Activated CD8-positive, alpha-beta memory T cell treated with anti-CD3 and anti-CD28 coated beads, Interleukin-2, amount 50 U/mL, for 24 hours (primary cell): ENCODE data around the gene COX4I1.

ENCODE experiments used
- DNase-seq: peaks from one replicate; pipeline ENCODE4 v3.0.0-alpha.2; 2020; ENCODE audit errors: extremely low read depth

Gene COX4I1

GRCh38 chr16:85767531-85767930 lies 32.0 kb upstream of the COX4I1 start:
- no peak for DNase-seq

GRCh38 chr16:85768199-85768598 lies 31.3 kb upstream of the COX4I1 start:
- DNase-seq = no peak

DNA sequence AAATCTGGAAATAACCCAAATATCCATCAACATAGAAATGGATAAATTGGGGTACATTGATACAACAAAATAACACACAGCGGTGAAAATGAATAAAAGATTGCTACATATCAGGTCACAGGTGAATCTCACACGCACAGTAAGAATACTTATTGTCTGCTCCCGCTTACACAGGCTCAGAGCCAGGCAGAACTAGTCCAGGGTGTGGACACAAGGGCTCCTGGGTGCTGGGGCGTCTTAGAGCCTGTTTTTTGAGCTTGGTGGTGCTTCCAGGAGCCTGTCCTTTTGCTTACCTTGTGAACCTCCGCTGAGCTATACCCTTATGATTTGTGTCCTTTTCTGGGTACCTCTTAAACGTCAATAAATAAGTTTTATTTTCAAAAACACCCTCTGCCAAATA lies 28.8 kb upstream of the COX4I1 start:
- DNase-seq = no peak

DNA sequence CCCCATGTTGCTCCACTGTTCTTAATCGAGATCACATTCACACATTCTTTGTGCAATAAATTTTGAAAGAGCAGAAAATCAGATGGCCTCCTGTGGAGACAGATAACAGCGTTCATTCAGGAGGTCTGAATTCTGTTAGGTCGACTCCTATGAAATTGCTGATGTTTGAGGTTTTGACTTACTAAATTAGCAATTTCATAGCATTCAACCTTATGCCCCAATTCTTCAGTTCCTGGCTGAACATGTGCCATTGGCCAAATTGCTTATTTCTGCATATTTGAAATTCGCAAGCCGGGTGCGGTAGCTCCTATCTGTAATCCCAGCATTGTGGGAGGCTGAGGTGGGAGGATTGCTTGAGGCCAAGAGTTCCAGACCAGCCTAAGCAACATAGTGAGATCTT lies 26.5 kb upstream of the COX4I1 start:
- no peak for DNase-seq

- DNase-seq = no peak
Measured at GRCh38 chr16:85774136-85774535, 25.4 kb upstream of the COX4I1 start.

DNA sequence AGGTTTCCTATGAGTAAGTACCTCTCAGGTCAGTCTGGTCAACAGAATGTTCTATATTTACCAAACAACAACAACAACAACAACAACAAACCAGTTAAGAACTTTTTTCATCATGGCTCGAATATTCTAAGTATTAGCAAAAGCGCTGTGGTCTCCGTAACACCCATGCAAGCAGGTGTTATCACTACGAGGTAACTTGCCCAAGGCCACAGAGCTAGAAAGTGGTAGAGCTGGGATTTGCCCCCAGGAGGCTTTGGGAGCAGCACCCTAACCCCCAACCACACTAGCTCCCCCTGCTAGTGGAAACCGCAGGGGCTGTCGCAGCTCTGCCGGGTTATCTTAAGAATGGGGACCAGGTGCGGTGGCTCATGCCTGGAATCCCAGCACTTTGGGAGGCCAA lies 24.7 kb upstream of the COX4I1 start:
- DNase-seq = no peak

- no peak for DNase-seq
Measured at GRCh38 chr16:85777583-85778310, 21.7 kb upstream of the COX4I1 start.

DNA sequence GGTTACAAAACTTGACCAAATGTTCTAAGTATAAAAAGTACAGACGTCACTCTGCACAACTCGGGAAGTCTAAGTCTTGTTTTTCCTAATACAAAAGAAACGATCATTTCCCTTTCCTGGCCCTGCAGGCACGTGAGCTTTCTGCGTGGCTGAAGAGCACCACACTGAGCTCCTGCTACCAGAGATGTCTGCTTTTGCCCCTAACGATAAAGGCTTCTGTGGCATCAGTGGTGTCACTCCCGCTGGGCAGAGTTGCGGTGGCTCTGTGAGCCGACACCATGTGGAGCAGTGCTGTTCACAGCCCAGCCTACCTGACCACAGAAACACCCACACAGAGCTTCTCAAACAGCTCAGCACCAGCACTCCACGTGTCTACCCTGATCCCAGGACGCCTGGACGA lies 20.6 kb upstream of the COX4I1 start:
- no peak for DNase-seq

DNA sequence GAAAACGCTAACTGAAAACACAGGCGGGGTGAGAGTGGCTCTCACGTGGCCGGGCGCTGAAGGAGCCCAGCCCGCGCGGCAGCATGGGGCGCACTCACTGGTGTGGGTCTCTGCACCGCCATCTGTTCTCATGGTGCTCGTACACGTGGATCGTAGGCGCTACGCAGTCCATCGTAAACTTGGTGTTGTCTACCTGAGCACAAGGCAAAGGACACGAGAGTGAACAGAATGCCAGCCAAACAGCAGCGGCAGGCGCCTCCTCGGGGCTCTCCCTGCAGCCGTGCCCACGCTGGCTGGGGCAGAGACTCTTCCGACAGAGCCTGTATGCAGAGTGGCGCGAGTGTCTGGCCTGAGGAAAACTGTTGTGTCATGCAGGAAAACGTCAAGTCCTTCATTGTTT lies 19.2 kb upstream of the COX4I1 start:
- no peak for DNase-seq

GRCh38 chr16:85781156-85781555 lies 18.3 kb upstream of the COX4I1 start:
- DNase-seq = no peak

- no peak for DNase-seq
Measured at GRCh38 chr16:85781695-85782370, 17.7 kb upstream of the COX4I1 start.

- no peak for DNase-seq
Measured at GRCh38 chr16:85782451-85782850, 17.0 kb upstream of the COX4I1 start.

DNA sequence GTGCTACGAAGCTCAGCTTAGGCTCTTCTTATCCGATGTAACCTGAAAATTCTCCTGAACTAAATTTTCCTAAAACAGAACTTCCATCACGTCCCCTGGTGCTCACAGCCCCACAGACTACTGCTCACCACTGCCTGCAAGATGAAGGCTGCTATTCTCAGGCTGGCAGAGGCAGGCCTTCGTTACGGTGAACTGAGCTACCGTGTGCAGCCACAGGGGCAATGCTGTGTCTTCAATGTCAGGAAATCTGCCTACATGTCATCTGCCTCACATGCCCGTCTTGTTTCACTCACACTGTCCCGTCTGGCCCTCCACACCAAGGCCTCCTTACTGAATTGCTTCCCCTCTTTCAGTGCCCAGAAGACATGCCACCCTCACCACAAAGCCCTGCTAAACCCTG lies 16.1 kb upstream of the COX4I1 start:
- no peak for DNase-seq

- DNase-seq = no peak
Measured at GRCh38 chr16:85784813-85785212, 14.7 kb upstream of the COX4I1 start.

DNA sequence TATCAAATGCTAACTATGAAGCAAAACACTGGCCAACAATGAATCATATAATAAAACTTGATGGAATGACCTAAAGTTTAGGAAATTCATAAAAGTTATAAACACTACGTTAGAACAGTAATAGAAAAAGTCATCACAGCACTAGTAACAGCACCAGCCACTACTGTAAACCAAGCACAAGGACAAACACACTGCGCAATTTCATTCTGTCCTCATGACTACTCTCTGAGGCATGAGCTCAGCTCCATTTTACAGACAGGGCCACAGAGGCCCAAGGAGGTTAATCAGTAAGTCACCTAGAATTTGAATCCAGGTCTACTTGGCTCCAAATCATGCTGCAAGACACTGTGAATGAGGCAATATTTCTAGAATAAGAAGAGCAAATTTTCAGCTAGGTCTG lies 13.6 kb upstream of the COX4I1 start:
- DNase-seq = no peak

- DNase-seq = no peak
Measured at GRCh38 chr16:85788819-85789218, 10.7 kb upstream of the COX4I1 start.

DNA sequence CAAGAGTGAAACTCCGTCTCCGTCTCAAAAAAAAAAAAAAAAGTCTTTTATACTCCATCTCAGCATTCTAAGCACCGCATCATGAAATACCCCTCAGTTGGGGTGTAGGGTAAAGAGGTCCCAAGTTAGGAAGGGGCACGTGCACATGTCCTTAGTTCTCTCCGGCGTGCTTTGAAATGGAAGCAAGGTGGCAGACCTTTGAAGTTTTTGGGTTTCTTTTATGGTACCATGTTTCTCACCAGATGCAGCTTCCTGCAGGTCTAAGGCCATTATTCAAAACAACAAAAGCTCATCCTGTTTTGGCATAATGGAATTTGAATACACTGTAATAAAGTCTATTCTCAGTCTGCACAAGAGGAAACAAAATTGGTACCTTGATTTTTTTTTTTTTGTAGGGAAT lies 9.7 kb upstream of the COX4I1 start:
- no peak for DNase-seq

GRCh38 chr16:85793662-85794298 lies 5.7 kb upstream of the COX4I1 start:
- no peak for DNase-seq

GRCh38 chr16:85794696-85795095 lies 4.8 kb upstream of the COX4I1 start:
- DNase-seq = no peak

DNA sequence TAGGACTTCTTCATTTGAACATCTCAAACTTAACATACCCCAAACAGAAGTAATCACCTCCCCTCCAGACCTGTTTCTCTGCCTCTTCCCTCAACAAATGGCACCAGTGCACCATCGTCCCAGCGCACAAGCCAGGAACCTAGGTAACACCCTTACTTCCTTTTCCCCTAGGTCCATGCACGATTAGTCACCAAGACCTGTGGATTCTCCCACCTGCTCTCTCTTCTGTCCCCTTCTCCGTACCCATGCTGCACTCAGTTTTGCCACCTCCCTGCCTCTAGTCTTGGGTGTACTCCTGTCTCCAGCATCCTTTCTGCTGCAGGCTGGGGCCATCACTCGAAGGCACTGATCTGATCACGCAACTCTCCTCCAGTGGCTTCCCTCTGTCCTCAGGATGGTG lies 3.3 kb upstream of the COX4I1 start:
- no peak for DNase-seq

GRCh38 chr16:85796599-85796998 lies 2.9 kb upstream of the COX4I1 start:
- no peak for DNase-seq

GRCh38 chr16:85798283-85798776 lies 1.2 kb upstream of the COX4I1 start:
- DNase-seq = no peak

DNA sequence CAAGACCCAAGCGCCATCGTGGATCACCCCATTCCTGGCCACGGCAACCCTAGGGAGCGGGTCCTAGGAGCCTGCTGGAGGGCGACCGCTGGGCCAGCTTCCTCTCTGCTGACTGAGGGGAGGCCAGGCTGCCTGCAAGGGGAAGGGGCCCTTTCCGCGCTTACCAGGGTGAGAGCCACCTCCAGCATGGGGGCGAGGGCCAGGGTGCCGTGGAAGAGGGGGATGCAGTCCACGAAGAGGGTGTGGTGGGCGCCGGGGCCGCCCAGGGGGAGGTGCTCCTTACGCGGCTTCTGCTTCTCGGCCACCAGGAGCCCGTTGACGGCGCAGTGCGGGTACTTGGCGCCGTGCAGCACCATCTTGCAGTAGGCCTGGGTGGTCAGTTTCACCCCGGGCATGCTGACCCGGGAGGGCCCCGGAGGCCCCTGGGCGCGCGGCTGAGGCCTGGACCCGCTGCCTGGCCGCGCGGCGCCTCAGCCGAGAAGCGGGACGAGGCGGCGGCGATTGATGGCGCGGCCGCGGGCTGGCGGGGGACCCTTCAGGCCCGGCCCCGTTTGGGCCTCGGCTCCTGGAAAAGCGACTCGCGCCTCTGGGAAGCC lies 496 bp upstream of the COX4I1 start:
- DNase-seq = no peak
